GM19043 (cell line): Measurements from ENCODE around the gene PACRG.

Source experiments
- ATAC-seq: cut with Tn5 transposase; IDR thresholded peaks from one replicate; pipeline ENCODE4 v1.9.1; 2021; ENCODE audit warnings: low read depth; ENCODE audit not compliant: unreplicated experiment

The PACRG gene

DNA sequence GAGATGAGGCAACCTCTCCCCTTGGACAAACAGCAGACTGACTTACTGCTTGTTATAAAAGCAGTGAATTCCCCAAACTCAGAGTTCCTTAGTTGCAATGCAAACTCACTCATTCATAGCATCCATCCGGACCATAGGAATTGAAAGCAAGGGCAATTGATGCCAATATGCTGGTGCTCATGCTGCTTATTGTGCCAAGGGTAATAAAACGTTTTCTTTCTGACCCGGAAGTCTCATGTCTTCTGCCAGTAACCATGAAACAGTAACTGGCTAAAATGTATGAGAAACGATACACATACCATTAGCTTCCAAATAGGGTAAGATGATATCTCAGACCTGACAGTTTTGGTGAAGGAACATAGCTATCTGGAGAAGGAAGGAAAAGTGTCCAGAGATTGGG is 18.3 kb upstream of the PACRG start:
- no peak for ATAC-seq

DNA sequence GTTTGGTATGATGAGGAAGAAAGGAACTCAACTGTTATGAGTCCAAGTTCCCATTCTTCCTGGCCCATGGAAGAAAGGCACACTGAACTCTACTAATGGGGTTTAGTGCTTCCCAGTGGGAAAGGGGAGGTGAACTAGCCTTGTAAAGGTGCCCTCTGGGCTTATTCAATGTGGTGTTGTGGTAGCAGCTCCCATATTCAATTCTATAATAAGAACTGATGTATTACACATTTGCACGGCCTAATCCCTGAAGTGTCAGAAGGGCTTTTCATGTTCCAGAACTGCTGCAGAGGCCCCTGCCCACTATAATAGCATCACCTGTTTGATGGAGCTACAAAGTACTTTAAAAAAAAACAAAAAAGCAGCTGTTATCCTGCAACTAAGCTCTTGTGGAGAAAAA is 17.4 kb upstream of the PACRG start:
- ATAC-seq, result no peak

- ATAC-seq, result no peak
Observed at GRCh38 chr6:162710936-162711335, 16.8 kb upstream of the PACRG start.

DNA sequence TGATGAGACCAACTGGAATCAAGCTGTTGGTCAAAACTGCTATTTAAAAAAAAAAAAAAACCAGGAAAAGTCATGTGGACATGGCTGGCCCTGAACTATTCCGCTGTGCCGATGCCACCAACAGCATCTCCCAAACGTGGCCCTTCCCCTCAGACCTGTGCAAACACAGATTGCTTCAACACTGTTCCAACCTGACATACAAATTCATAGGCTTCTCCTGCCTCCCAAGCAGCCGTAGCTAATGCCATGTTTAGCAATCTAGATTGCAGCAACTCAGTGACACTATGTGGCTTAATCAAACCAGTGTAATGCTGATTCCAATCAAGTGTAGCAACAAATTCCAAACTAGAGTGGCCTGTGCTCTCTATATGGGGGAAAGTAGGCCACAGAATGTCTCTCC is 16.4 kb upstream of the PACRG start:
- no peak for ATAC-seq

GRCh38 chr6:162712694-162713093 is 15.1 kb upstream of the PACRG start:
- no peak for ATAC-seq

- no peak for ATAC-seq
Observed at GRCh38 chr6:162713974-162714780, 13.6 kb upstream of the PACRG start.

GRCh38 chr6:162715601-162716000 is 12.2 kb upstream of the PACRG start:
- no peak for ATAC-seq

- ATAC-seq, result no peak
Observed at GRCh38 chr6:162719528-162719927, 8.2 kb upstream of the PACRG start.

GRCh38 chr6:162721404-162721687 is 6.4 kb upstream of the PACRG start:
- ATAC-seq, result no peak

GRCh38 chr6:162722226-162722625 is 5.5 kb upstream of the PACRG start:
- ATAC-seq, result no peak

DNA sequence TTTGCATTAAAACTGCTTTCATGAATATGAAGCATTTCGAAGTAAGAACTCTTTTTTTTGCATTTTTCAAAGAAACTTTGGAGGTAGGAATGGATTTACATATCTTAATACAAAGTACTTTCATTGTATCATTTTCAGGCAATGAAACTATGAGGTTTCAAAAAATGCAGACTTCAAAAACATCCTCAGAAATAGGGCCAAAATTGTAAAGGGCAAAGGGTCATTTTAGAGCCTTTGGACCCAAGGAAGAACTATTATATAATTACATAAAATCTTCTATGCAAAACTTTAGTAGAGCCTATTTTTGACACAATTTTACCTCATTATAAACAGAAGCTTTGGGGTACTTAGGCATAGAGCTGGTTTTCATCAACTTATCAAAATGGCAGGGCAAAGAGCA is 5.1 kb upstream of the PACRG start:
- ATAC-seq, result no peak

GRCh38 chr6:162726947-162727321 is 840 bp upstream of the PACRG start:
- no peak for ATAC-seq

DNA sequence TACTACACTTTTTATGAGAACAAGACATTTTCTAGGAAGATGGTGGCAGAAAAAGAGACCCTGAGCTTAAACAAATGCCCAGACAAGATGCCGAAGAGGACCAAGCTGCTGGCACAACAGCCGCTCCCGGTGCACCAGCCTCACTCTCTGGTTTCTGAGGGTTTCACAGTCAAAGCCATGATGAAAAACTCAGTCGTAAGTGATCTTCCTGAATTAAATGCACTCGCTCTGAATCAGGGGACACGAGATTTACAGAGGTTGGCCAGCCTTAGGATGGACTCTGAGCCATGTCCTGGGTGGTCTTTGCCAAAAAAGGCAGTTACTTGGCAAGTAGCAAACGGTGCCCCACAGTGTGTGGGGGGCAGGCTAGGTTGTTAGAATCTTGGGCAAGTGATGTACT is 423 bp downstream of the PACRG start:
- ATAC-seq, result no peak

- no peak for ATAC-seq
Observed at GRCh38 chr6:162728706-162729105, 932 bp downstream of the PACRG start.

- no peak for ATAC-seq
Observed at GRCh38 chr6:162730502-162730901, 2.7 kb downstream of the PACRG start.

DNA sequence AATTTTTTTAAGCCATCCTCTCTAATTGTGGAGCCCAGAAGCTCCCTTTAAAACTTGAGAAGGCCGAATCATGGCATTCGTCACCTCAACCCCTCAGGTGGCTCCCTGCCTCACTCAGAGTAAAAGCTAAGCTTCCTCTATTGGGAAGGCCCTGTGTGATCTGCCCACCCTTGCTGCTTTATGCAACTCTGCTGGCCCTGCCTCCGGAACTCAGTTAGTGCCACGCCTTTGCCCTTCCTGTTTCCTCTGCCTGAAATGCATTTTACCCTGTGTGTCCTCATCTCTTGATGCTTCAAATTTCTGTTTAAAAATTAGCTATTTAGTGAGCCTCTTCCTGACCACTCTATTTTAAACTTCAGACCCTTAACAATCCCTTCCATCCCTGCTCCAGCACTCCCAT is 5.7 kb downstream of the PACRG start:
- no peak for ATAC-seq

- ATAC-seq, result no peak
Observed at GRCh38 chr6:162736961-162737360, 9.2 kb downstream of the PACRG start.

GRCh38 chr6:162750776-162751175 is 23.0 kb downstream of the PACRG start:
- no peak for ATAC-seq

DNA sequence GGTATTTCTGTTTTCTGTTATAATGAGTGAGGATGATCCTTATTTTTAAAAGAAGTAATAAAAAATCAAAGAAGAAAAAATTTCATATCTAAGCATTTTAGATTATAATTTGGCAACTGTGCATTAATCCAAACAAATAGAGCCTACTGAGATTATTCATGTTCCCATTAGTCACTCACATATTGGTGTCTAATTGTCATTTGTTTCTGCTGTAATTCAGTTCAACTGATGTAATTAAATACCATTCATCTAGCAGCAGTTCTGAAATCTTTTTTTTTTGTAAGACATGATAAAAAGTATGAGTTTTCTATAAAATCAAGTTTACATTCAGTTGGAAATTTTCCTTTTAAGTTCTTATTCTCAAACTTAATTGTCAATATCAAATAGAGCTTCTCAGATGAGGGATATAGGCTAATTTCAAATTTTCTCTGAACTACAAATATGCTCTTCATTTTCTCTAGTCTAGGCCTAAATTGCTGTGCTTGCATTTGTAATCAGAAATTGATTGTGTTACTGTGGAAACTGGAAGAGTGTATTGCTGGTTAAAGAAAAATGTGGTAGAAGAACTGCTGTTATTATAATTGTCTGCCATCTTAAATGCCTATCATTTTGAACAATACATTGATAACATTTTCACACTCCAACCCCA is 23.6 kb downstream of the PACRG start:
- no peak for ATAC-seq

DNA sequence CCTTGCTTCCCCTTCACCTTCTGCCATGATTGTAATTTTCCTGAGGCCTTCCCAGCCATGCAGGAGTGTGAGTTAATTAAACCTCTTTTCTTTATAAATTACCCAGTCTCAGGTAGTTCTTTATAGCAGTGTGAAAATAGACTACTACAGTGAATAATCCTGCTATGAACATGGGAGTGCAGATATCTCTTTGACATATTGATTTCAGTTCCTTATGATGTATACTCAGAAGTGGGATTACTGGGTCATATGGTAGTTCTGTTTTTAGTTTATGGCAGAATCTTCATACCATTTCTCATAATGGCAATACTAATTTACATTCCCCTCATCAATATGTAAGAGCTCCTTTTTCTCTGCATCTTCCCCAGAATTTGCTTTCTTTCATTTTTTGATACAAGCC is 26.0 kb downstream of the PACRG start:
- no peak for ATAC-seq

GRCh38 chr6:162770136-162770535 is 42.4 kb downstream of the PACRG start:
- ATAC-seq, result no peak

- ATAC-seq, result no peak
Observed at GRCh38 chr6:162770955-162771354, 43.2 kb downstream of the PACRG start.

- ATAC-seq, result no peak
Observed at GRCh38 chr6:162772466-162772865, 44.7 kb downstream of the PACRG start.
